Measurements from ENCODE around the gene SCAI.

The SCAI gene

GRCh38 chr9:125161284-125161918, 18.1 kb upstream of the SCAI start:
- no peaks in the 10 kb centered on the region for H4K20me1 ChIP-seq (ENCODE audit: insufficient read depth, low read length, poor library complexity, severe bottlenecking)
- no peak overlapping the region for H2AFZ ChIP-seq (ENCODE audit: low read length)
- H3K79me2 ChIP-seq (ENCODE audit: insufficient read depth, low read length) = peaks cover 29% of the 10 kb centered on the region; the same call in 1 of the 2 replicates
- H3K27me3 ChIP-seq (ENCODE audit: insufficient read depth, low read length, poor library complexity, severe bottlenecking) = no peaks in the 10 kb centered on the region
- no peaks in the 10 kb centered on the region for H3K4me1 ChIP-seq (ENCODE audit: insufficient read depth, low read length, poor library complexity, severe bottlenecking)
- no peak overlapping the region for H3K4me2 ChIP-seq (ENCODE audit: low read depth, low read length, poor library complexity, severe bottlenecking)
- no peaks in the 10 kb centered on the region for H3F3A ChIP-seq (ENCODE audit: low read depth)
- no peak overlapping the region for H3K9ac ChIP-seq (ENCODE audit: low read depth, low read length, poor library complexity, severe bottlenecking)
- no peaks in the 10 kb centered on the region for H3K9me3 ChIP-seq (ENCODE audit: insufficient read depth, low read depth, low read length)
- peaks cover 38% of the 10 kb centered on the region; the same call in 1 of the 2 replicates for H3K36me3 ChIP-seq (ENCODE audit: insufficient read depth, low read length)
- no peak overlapping the region for H3K4me3 ChIP-seq (ENCODE audit: low read length, poor library complexity, severe bottlenecking)
- TF ChIP-seq CTCF (conservative IDR thresholded peaks at IDR 0.05; ENCODE audit: low read length) (no peak), EZH2phosphoT487 (IDR thresholded peaks at IDR 0.05; ENCODE audit: borderline replicate concordance) (no peak)
- H3K9me2 ChIP-seq (replicated peaks; ENCODE audit: low read depth, low read length) = no peaks in the 10 kb centered on the region

- H3K4me2 ChIP-seq (ENCODE audit: low read depth, low read length, poor library complexity, severe bottlenecking) = no peak overlapping the region
- no peaks in the 10 kb centered on the region for H3K9me2 ChIP-seq (replicated peaks; ENCODE audit: low read depth, low read length)
- H3K9ac ChIP-seq (ENCODE audit: low read depth, low read length, poor library complexity, severe bottlenecking) = no peak overlapping the region
- H3K4me3 ChIP-seq (ENCODE audit: low read length, poor library complexity, severe bottlenecking) = no peak overlapping the region
- no peaks in the 10 kb centered on the region for H3K4me1 ChIP-seq (ENCODE audit: insufficient read depth, low read length, poor library complexity, severe bottlenecking)
- no peak overlapping the region for H2AFZ ChIP-seq (ENCODE audit: low read length)
- H3K79me2 ChIP-seq (ENCODE audit: insufficient read depth, low read length) = peaks cover 24% of the 10 kb centered on the region; the same call in 1 of the 2 replicates
- H3K9me3 ChIP-seq (ENCODE audit: insufficient read depth, low read depth, low read length) = no peaks in the 10 kb centered on the region
- no peak for TF ChIP-seq CTCF (conservative IDR thresholded peaks at IDR 0.05; ENCODE audit: low read length)
- no peak for TF ChIP-seq EZH2phosphoT487 (IDR thresholded peaks at IDR 0.05; ENCODE audit: borderline replicate concordance)
- peaks cover 38% of the 10 kb centered on the region; the same call in 1 of the 2 replicates for H3K36me3 ChIP-seq (ENCODE audit: insufficient read depth, low read length)
- no peaks in the 10 kb centered on the region for H3F3A ChIP-seq (ENCODE audit: low read depth)
- H4K20me1 ChIP-seq (ENCODE audit: insufficient read depth, low read length, poor library complexity, severe bottlenecking) = no peaks in the 10 kb centered on the region
- no peaks in the 10 kb centered on the region for H3K27me3 ChIP-seq (ENCODE audit: insufficient read depth, low read length, poor library complexity, severe bottlenecking)
These were observed 17.4 kb upstream of the SCAI start for GRCh38 chr9:125160750-125161149.

- Histone ChIP-seq H3K4me1 (ENCODE audit: insufficient read depth, low read length, poor library complexity, severe bottlenecking) (no peaks in the 10 kb centered on the region), H3K79me2 (ENCODE audit: insufficient read depth, low read length) (peaks cover 9% of the 10 kb centered on the region; the same call in 1 of the 2 replicates), H3K27me3 (ENCODE audit: insufficient read depth, low read length, poor library complexity, severe bottlenecking) (no peaks in the 10 kb centered on the region), H3K36me3 (ENCODE audit: insufficient read depth, low read length) (peaks cover 57% of the 10 kb centered on the region), H3F3A (ENCODE audit: low read depth) (no peaks in the 10 kb centered on the region), H3K9me2 (replicated peaks; ENCODE audit: low read depth, low read length) (no peaks in the 10 kb centered on the region), H2AFZ (ENCODE audit: low read length) (no peak overlapping the region), H3K9me3 (ENCODE audit: insufficient read depth, low read depth, low read length) (no peaks in the 10 kb centered on the region), H3K4me2 (ENCODE audit: low read depth, low read length, poor library complexity, severe bottlenecking) (no peak overlapping the region), H3K4me3 (ENCODE audit: low read length, poor library complexity, severe bottlenecking) (no peak overlapping the region), H4K20me1 (ENCODE audit: insufficient read depth, low read length, poor library complexity, severe bottlenecking) (no peaks in the 10 kb centered on the region), H3K9ac (ENCODE audit: low read depth, low read length, poor library complexity, severe bottlenecking) (no peak overlapping the region)
- TF ChIP-seq CTCF (conservative IDR thresholded peaks at IDR 0.05; ENCODE audit: low read length) = no peak
- no peak for TF ChIP-seq EZH2phosphoT487 (IDR thresholded peaks at IDR 0.05; ENCODE audit: borderline replicate concordance)
These were observed 13.2 kb upstream of the SCAI start for GRCh38 chr9:125156551-125156950.

Measured in Loucy (cell line).